Caco-2 (cell line): ENCODE results near the gene USP34. TPM values are rescaled to one million over a fixed set of nuclear protein-coding genes. Genes with fewer than 3 reads are reported as not detected.
A peak's percentile ranks its signal among the peaks of the same experiment; 100 is the strongest.

Experiments used
- BruUV-seq: library from RNA; stranded (reverse); fragments of 400-500 nt; replicated peaks from 2 replicates; lab custom pipeline; 2021; lab: Mats Ljungman, UMichigan
- CTCF ChIA-PET: fragments of 300-600 bp; sonication (Branson Sonifier 250); formaldehyde crosslinking; loops from one replicate; lab custom pipeline; 2022; ENCODE audit warnings: antibody characterized with exemption; lab: Charles Lee
- POLR2A ChIA-PET: fragments of 300-600 bp; sonication (Branson Sonifier 250); formaldehyde crosslinking; loops from one replicate; lab custom pipeline; 2022; ENCODE audit warnings: antibody characterized with exemption; lab: Charles Lee
- DNase-seq, 2 experiments: peaks; one replicate each; pipeline versions ENCODE4 v3.0.0 to v3.0.0-alpha.2; 2020 to 2022
- H3K27me3 ChIP-seq: replicated peaks from 2 replicates; pipeline ENCODE4 v1.6.0; 2011; ENCODE audit warnings: low read length; ENCODE audit not compliant: control insufficient read depth, insufficient read depth
- H3K36me3 ChIP-seq: 2 replicates; pipeline ENCODE4 v1.5.1; 2011; ENCODE audit warnings: low read length; ENCODE audit not compliant: control insufficient read depth, insufficient read depth
- H3K4me1 ChIP-seq: fragments of 250-450 bp; sonication (Bioruptor Pico); 2 replicates; pipeline ENCODE4 v1.5.1; 2020; ENCODE audit warnings: mild to moderate bottlenecking
- H3K4me3 ChIP-seq: 2 replicates; pipeline ENCODE4 v1.5.1; 2011; ENCODE audit warnings: low read depth, mild to moderate bottlenecking, control low read depth, low read length
- H3K9me3 ChIP-seq: fragments of 250-450 bp; sonication (Bioruptor Pico); 2 replicates; pipeline ENCODE4 v1.5.1; 2020; ENCODE audit warnings: mild to moderate bottlenecking, moderate library complexity
- H3K27ac Mint-ChIP-seq: one replicate; pipeline ENCODE4 v1.8.0; 2022; ENCODE audit warnings: mixed read lengths; ENCODE audit not compliant: unreplicated experiment
- H3K27me3 Mint-ChIP-seq: one replicate; pipeline ENCODE4 v1.8.0; 2022; ENCODE audit warnings: mixed read lengths; ENCODE audit not compliant: insufficient read depth, unreplicated experiment
- H3K36me3 Mint-ChIP-seq: one replicate; pipeline ENCODE4 v1.8.0; 2022; ENCODE audit warnings: mild to moderate bottlenecking, mixed read lengths; ENCODE audit not compliant: insufficient read depth, unreplicated experiment
- H3K4me1 Mint-ChIP-seq: one replicate; pipeline ENCODE4 v1.8.0; 2022; ENCODE audit warnings: low read depth, mixed read lengths; ENCODE audit not compliant: unreplicated experiment
- H3K4me3 Mint-ChIP-seq: one replicate; pipeline ENCODE4 v1.8.0; 2022; ENCODE audit warnings: mild to moderate bottlenecking, moderate library complexity, mixed read lengths; ENCODE audit not compliant: unreplicated experiment
- H3K9me3 Mint-ChIP-seq: one replicate; pipeline ENCODE4 v1.8.0; 2022; ENCODE audit warnings: mixed read lengths; ENCODE audit not compliant: unreplicated experiment
- intact Hi-C: fragments of 100-400 bp; cut with micrococcal nuclease; formaldehyde crosslinking; loops from one replicate; pipeline ENCODE4 v1.10.0; 2022; ENCODE audit not compliant: unreplicated experiment
- total RNA-seq: library from RNA; stranded (reverse); gene quantifications from 2 replicates; pipeline ENCODE4 v1.2.3, GENCODE V29; 2022
- TF ChIP-seq, protein P1 (sequence below), 2 experiments: fragments of 200-600 bp in 1 of 2; IDR thresholded peaks; 1 replicate in 1 of 2; 2 replicates in 1 of 2; pipeline versions ENCODE4 v1.5.1 to v1.8.0; 2011 to 2022; ENCODE audit warnings: antibody characterized with exemption in 1 of 2, control low read depth in 1 of 2, inconsistent platforms in 1 of 2, low read depth in 1 of 2, low read length in 1 of 2, mild to moderate bottlenecking in 1 of 2, moderate library complexity in 1 of 2; ENCODE audit not compliant: insufficient read depth in 1 of 2, severe bottlenecking in 1 of 2, unreplicated experiment in 1 of 2

USP34 gene
- total RNA-seq, 1 experiment from 2014 or later: 100 TPM

GRCh38 chr2:61471905-61472805 is 1.3 kb upstream of the USP34 start:
- intact Hi-C loops: loop anchor here (1.0 to 10.0 kb wide), 3 partner anchors 45 to 187 kb away; partner anchors contain the start of gene XPO1

GRCh38 chr2:61470122-61470951 is 550 bp downstream of the USP34 start:
- peak overlapping the region; percentile 100 for H3K27ac Mint-ChIP-seq
- peaks cover 80% of the 10 kb centered on the region for H3K36me3 Mint-ChIP-seq
- TF ChIP-seq, protein P1, sequence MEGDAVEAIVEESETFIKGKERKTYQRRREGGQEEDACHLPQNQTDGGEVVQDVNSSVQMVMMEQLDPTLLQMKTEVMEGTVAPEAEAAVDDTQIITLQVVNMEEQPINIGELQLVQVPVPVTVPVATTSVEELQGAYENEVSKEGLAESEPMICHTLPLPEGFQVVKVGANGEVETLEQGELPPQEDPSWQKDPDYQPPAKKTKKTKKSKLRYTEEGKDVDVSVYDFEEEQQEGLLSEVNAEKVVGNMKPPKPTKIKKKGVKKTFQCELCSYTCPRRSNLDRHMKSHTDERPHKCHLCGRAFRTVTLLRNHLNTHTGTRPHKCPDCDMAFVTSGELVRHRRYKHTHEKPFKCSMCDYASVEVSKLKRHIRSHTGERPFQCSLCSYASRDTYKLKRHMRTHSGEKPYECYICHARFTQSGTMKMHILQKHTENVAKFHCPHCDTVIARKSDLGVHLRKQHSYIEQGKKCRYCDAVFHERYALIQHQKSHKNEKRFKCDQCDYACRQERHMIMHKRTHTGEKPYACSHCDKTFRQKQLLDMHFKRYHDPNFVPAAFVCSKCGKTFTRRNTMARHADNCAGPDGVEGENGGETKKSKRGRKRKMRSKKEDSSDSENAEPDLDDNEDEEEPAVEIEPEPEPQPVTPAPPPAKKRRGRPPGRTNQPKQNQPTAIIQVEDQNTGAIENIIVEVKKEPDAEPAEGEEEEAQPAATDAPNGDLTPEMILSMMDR (IDR thresholded peaks at IDR 0.05; ENCODE audit: insufficient read depth in 1 of 2, low read depth in 1 of 2, low read length in 1 of 2, severe bottlenecking in 1 of 2, unreplicated experiment in 1 of 2): no peak
- no peaks in the 10 kb centered on the region for H3K9me3 Mint-ChIP-seq
- CTCF ChIA-PET: no interaction called here
- H3K9me3 ChIP-seq: no peaks in the 10 kb centered on the region
- no peaks in the 10 kb centered on the region for H3K36me3 ChIP-seq
- POLR2A ChIA-PET: no interaction called here
- H3K4me3 ChIP-seq: peak overlapping the region; percentile 96
- intact Hi-C loops: loop anchor here (2.0 to 10.0 kb wide), 2 partner anchors 44 to 186 kb away; no protein-coding TSS in a partner anchor
- peaks cover 16% of the 10 kb centered on the region for H3K4me1 ChIP-seq
- DNase-seq: peak; percentile 91 to 95
- H3K4me3 Mint-ChIP-seq: peak overlapping the region; percentile 100
- BruUV-seq: no TSS peak
- no peaks in the 10 kb centered on the region for H3K27me3 Mint-ChIP-seq
- peaks cover 9% of the 10 kb centered on the region for H3K4me1 Mint-ChIP-seq
- no peaks in the 10 kb centered on the region for H3K27me3 ChIP-seq

More at GRCh38 chr2:61471905-61472805, 1.3 kb upstream of the USP34 start:
- no peaks in the 10 kb centered on the region for H3K27me3 ChIP-seq
- Mint-ChIP-seq H3K27ac (peak overlapping the region; percentile 100), H3K9me3 (no peaks in the 10 kb centered on the region), H3K4me3 (peak overlapping the region; percentile 100), H3K27me3 (no peaks in the 10 kb centered on the region), H3K4me1 (peaks cover 9% of the 10 kb centered on the region), H3K36me3 (peaks cover 86% of the 10 kb centered on the region)
- ChIA-PET CTCF (interaction anchor here (0.6 kb wide), 1 partner anchor 9 kb away, joined by 3 read pairs; no protein-coding TSS in a partner anchor), POLR2A (no interaction called here)
- H3K9me3 ChIP-seq: no peaks in the 10 kb centered on the region
- peaks cover 16% of the 10 kb centered on the region for H3K4me1 ChIP-seq
- DNase-seq: peak in 1 of 2 experiments; percentile 36
- peak overlapping the region; percentile 96 for H3K4me3 ChIP-seq
- no TSS peak for BruUV-seq
- TF ChIP-seq, protein P1 (IDR thresholded peaks at IDR 0.05; ENCODE audit: insufficient read depth in 1 of 2, low read depth in 1 of 2, low read length in 1 of 2, severe bottlenecking in 1 of 2, unreplicated experiment in 1 of 2): no peak
- no peaks in the 10 kb centered on the region; the same call in 1 of the 2 replicates for H3K36me3 ChIP-seq
